Progenitor cell of endocrine pancreas (in vitro differentiated cells): ENCODE results near the gene MEIS2. TPM values are rescaled to one million over a fixed set of nuclear protein-coding genes. Genes with fewer than 3 reads are reported as not detected.

ENCODE experiments used
- DNase-seq: peaks from one replicate; pipeline ENCODE4 v3.0.0; 2021; ENCODE audit warnings: low spot score; ENCODE audit not compliant: unreplicated experiment
- H3K27ac Mint-ChIP-seq: 2 replicates; pipeline ENCODE4 v1.8.0; 2021; ENCODE audit warnings: mild to moderate bottlenecking, moderate library complexity, mixed read lengths
- H3K27me3 Mint-ChIP-seq: 2 replicates; pipeline ENCODE4 v1.8.0; 2021; ENCODE audit warnings: mixed read lengths
- H3K36me3 Mint-ChIP-seq: 2 replicates; pipeline ENCODE4 v1.8.0; 2022; ENCODE audit warnings: mixed read lengths; ENCODE audit not compliant: insufficient read depth
- H3K4me1 Mint-ChIP-seq: 2 replicates; pipeline ENCODE4 v1.8.0; 2021; ENCODE audit warnings: low read depth, mixed read lengths
- H3K4me3 Mint-ChIP-seq: 2 replicates; pipeline ENCODE4 v1.8.0; 2021; ENCODE audit warnings: low read depth, mild to moderate bottlenecking, moderate library complexity, mixed read lengths
- H3K9me3 Mint-ChIP-seq: 2 replicates; pipeline ENCODE4 v1.8.0; 2021; ENCODE audit warnings: low read depth, mixed read lengths
- CTCF ChIP-seq: fragments of 200-600 bp; sonication (generic); IDR thresholded peaks from one replicate; pipeline ENCODE4 v1.5.0; 2021; ENCODE audit warnings: antibody characterized with exemption, mild to moderate bottlenecking; ENCODE audit not compliant: unreplicated experiment
- total RNA-seq: library from RNA; stranded (reverse); gene quantifications from 2 replicates; pipeline ENCODE4 v1.2.1, GENCODE V29; 2021

MEIS2 gene
- total RNA-seq, 1 donor from 2014 or later = 133 TPM

GRCh38 chr15:37038716-37039106, 61.6 kb downstream of the MEIS2 start:
- peaks cover 60% of the 10 kb centered on the region for H3K4me1 Mint-ChIP-seq
- H3K4me3 Mint-ChIP-seq = no peak overlapping the region
- H3K27ac Mint-ChIP-seq = peak overlapping the region; percentile 43
- no peaks in the 10 kb centered on the region for H3K27me3 Mint-ChIP-seq
- peaks cover 22% of the 10 kb centered on the region for H3K36me3 Mint-ChIP-seq
- TF ChIP-seq CTCF = no peak
- H3K9me3 Mint-ChIP-seq = no peaks in the 10 kb centered on the region
- DNase-seq = no peak

GRCh38 chr15:37037850-37038715, 62.3 kb downstream of the MEIS2 start:
- no peak for TF ChIP-seq CTCF
- peaks cover 20% of the 10 kb centered on the region for H3K36me3 Mint-ChIP-seq

GRCh38 chr15:37037071-37037655, 63.2 kb downstream of the MEIS2 start:
- Mint-ChIP-seq H3K27ac (no peak overlapping the region), H3K4me3 (no peak overlapping the region), H3K9me3 (no peaks in the 10 kb centered on the region), H3K36me3 (peaks cover 22% of the 10 kb centered on the region), H3K27me3 (no peaks in the 10 kb centered on the region), H3K4me1 (peaks cover 69% of the 10 kb centered on the region)
- no peak for TF ChIP-seq CTCF
- no peak for DNase-seq

More at GRCh38 chr15:37037850-37038715, 62.3 kb downstream of the MEIS2 start:
- no peaks in the 10 kb centered on the region for H3K27me3 Mint-ChIP-seq
- H3K4me3 Mint-ChIP-seq = no peak overlapping the region
- DNase-seq = no peak
- H3K4me1 Mint-ChIP-seq = peaks cover 65% of the 10 kb centered on the region
- H3K27ac Mint-ChIP-seq = peak overlapping the region; percentile 15
- H3K9me3 Mint-ChIP-seq = no peaks in the 10 kb centered on the region

GRCh38 chr15:37034835-37035748, 65.3 kb downstream of the MEIS2 start:
- Mint-ChIP-seq H3K27me3 (no peaks in the 10 kb centered on the region), H3K27ac (peak overlapping the region; percentile 88), H3K36me3 (peaks cover 22% of the 10 kb centered on the region)

More at GRCh38 chr15:37034835-37035748, 65.3 kb downstream of the MEIS2 start:
- H3K4me1 Mint-ChIP-seq = peaks cover 66% of the 10 kb centered on the region
- TF ChIP-seq CTCF = no peak
- DNase-seq = no peak
- peak overlapping the region; percentile 27 for H3K4me3 Mint-ChIP-seq
- no peaks in the 10 kb centered on the region for H3K9me3 Mint-ChIP-seq
